MCF 10A (cell line): ENCODE data around the gene SNAI1. TPM values are rescaled to one million over a fixed set of nuclear protein-coding genes. Genes with fewer than 3 reads are reported as not detected.
"Not testable (repeated sequence)": the region's sequence is repeated elsewhere in the genome, so short reads cannot be mapped to it uniquely, and the experiment has no call there.

Source experiments
- BruUV-seq: library from RNA; stranded (reverse); fragments of 400-500 nt; replicated peaks from 2 replicates; lab custom pipeline; 2021; lab: Mats Ljungman, UMichigan
- CTCF ChIA-PET: fragments of 300-600 bp; sonication (Branson Sonifier 250); formaldehyde crosslinking; extraction: SDS; loops from one replicate; lab custom pipeline; 2021; ENCODE audit warnings: antibody characterized with exemption, inconsistent platforms; lab: Yijun Ruan, JAX
- POLR2A ChIA-PET: fragments of 300-600, 350-650 bp; sonication (Branson Sonifier 250); formaldehyde crosslinking; extraction: SDS; loops from one replicate; lab custom pipeline; 2020; ENCODE audit warnings: antibody characterized with exemption, inconsistent platforms; lab: Yijun Ruan, JAX
- DNase-seq: peaks from one replicate; pipeline ENCODE4 v3.0.0-alpha.2; 2018; ENCODE audit not compliant: unreplicated experiment
- H3K27ac Mint-ChIP-seq: one replicate; pipeline ENCODE4 v1.8.0; 2022; ENCODE audit warnings: mild to moderate bottlenecking, low read depth, mixed read lengths; ENCODE audit not compliant: unreplicated experiment
- H3K27me3 Mint-ChIP-seq: one replicate; pipeline ENCODE4 v1.8.0; 2022; ENCODE audit warnings: mixed read lengths; ENCODE audit not compliant: insufficient read depth, unreplicated experiment
- H3K36me3 Mint-ChIP-seq: one replicate; pipeline ENCODE4 v1.8.0; 2022; ENCODE audit warnings: mild to moderate bottlenecking, moderate library complexity, mixed read lengths; ENCODE audit not compliant: insufficient read depth, unreplicated experiment
- H3K4me1 Mint-ChIP-seq: one replicate; pipeline ENCODE4 v1.8.0; 2022; ENCODE audit warnings: mixed read lengths; ENCODE audit not compliant: insufficient read depth, unreplicated experiment
- H3K4me3 Mint-ChIP-seq: one replicate; pipeline ENCODE4 v1.8.0; 2022; ENCODE audit warnings: mild to moderate bottlenecking, moderate library complexity, mixed read lengths; ENCODE audit not compliant: unreplicated experiment
- H3K9me3 Mint-ChIP-seq: one replicate; pipeline ENCODE4 v1.8.0; 2022; ENCODE audit warnings: mixed read lengths; ENCODE audit not compliant: unreplicated experiment
- CTCF ChIP-seq: fragments of 200-600 bp; IDR thresholded peaks from one replicate; pipeline ENCODE4 v1.8.0; 2022; ENCODE audit warnings: antibody characterized with exemption, mild to moderate bottlenecking; ENCODE audit not compliant: unreplicated experiment
- intact Hi-C: fragments of 100-400 bp; cut with micrococcal nuclease; formaldehyde crosslinking; loops from 2 replicates; pipeline ENCODE4 v1.14.1; 2022
- total RNA-seq: library from RNA; stranded (reverse); gene quantifications from 2 replicates; pipeline ENCODE4 v1.2.3, GENCODE V29; 2022

The SNAI1 gene
- total RNA-seq, 1 experiment from 2014 or later, result 0.23 TPM

- ChIA-PET CTCF (interaction anchor here (0.6 kb wide), 1 partner anchor 62 kb away, joined by 4 read pairs; no protein-coding TSS in a partner anchor), POLR2A (no interaction called here)
- no peaks in the 10 kb centered on the region for H3K36me3 Mint-ChIP-seq
- no peak for DNase-seq
- TF ChIP-seq CTCF, result no peak
- H3K27me3 Mint-ChIP-seq, result no peaks in the 10 kb centered on the region
- no peak overlapping the region for H3K27ac Mint-ChIP-seq
- H3K4me3 Mint-ChIP-seq, result no peak overlapping the region
- H3K9me3 Mint-ChIP-seq, result no peaks in the 10 kb centered on the region
- BruUV-seq, result no TSS peak
- intact Hi-C loops, result no loop called here
- no peaks in the 10 kb centered on the region for H3K4me1 Mint-ChIP-seq
These were observed 27.0 kb downstream of the SNAI1 start for GRCh38 chr20:50009521-50010454.

- intact Hi-C loops, CTCF ChIA-PET, H3K27ac Mint-ChIP-seq, H3K9me3 Mint-ChIP-seq, H3K36me3 Mint-ChIP-seq, DNase-seq, H3K27me3 Mint-ChIP-seq, H3K4me3 Mint-ChIP-seq, BruUV-seq, H3K4me1 Mint-ChIP-seq, POLR2A ChIA-PET: not testable (repeated sequence)
These were observed 28.8 kb downstream of the SNAI1 start for GRCh38 chr20:50011597-50011996.

GRCh38 chr20:50012282-50013263 lies 29.8 kb downstream of the SNAI1 start:
- H3K4me1 Mint-ChIP-seq, result no peaks in the 10 kb centered on the region
- no peaks in the 10 kb centered on the region for H3K9me3 Mint-ChIP-seq
- intact Hi-C loops, result no loop called here
- BruUV-seq, result no TSS peak
- H3K36me3 Mint-ChIP-seq, result no peaks in the 10 kb centered on the region
- TF ChIP-seq CTCF, result no peak
- ChIA-PET POLR2A (interaction anchor here (1.5 kb wide), 1 partner anchor 9 kb away, joined by 3 read pairs; no protein-coding TSS in a partner anchor), CTCF (interaction anchor here (0.7 to 2.1 kb wide), 4 partner anchors 33 to 1645 kb away, joined by 4 to 17 read pairs (median 7); no protein-coding TSS in a partner anchor)
- H3K27ac Mint-ChIP-seq, result no peak overlapping the region
- no peak for DNase-seq
- H3K4me3 Mint-ChIP-seq, result no peak overlapping the region
- no peaks in the 10 kb centered on the region for H3K27me3 Mint-ChIP-seq

- CTCF ChIA-PET, result interaction anchor here (0.6 to 2.1 kb wide), 2 partner anchors 10 to 35 kb away, joined by 3 to 17 read pairs; no protein-coding TSS in a partner anchor
- intact Hi-C loops, result no loop called here
- no peak overlapping the region for H3K27ac Mint-ChIP-seq
- H3K36me3 Mint-ChIP-seq, result no peaks in the 10 kb centered on the region
- no peak for TF ChIP-seq CTCF
- no peaks in the 10 kb centered on the region for H3K4me1 Mint-ChIP-seq
- H3K4me3 Mint-ChIP-seq, result no peak overlapping the region
- no peaks in the 10 kb centered on the region for H3K27me3 Mint-ChIP-seq
- no peak for DNase-seq
- BruUV-seq, result no TSS peak
- POLR2A ChIA-PET, result no interaction called here
- H3K9me3 Mint-ChIP-seq, result no peaks in the 10 kb centered on the region
These were observed 31.2 kb downstream of the SNAI1 start for GRCh38 chr20:50013976-50014375.
